HUES64 (cell line): Measurements from ENCODE around the gene SYMPK.

Source experiments
- H3K27ac ChIP-seq: 2 replicates; pipeline ENCODE4 v1.7.0; 2013; ENCODE audit warnings: low read depth, low read length, inconsistent platforms
- H3K27me3 ChIP-seq: 2 replicates; pipeline ENCODE4 v1.6.1; 2013; ENCODE audit warnings: mild to moderate bottlenecking, low read length; ENCODE audit not compliant: insufficient read depth
- H3K36me3 ChIP-seq: 2 replicates; pipeline ENCODE4 v1.6.1; 2013; ENCODE audit warnings: mild to moderate bottlenecking, low read length; ENCODE audit not compliant: insufficient read depth
- H3K4me1 ChIP-seq: 2 replicates; pipeline ENCODE4 v1.6.1; 2013; ENCODE audit warnings: mild to moderate bottlenecking, low read length, moderate library complexity; ENCODE audit not compliant: insufficient read depth
- H3K4me3 ChIP-seq: 2 replicates; pipeline ENCODE4 v1.5.1; 2013; ENCODE audit warnings: mild to moderate bottlenecking, low read length, moderate library complexity
- H3K9ac ChIP-seq: 2 replicates; pipeline ENCODE4 v1.6.1; 2013; ENCODE audit warnings: mild to moderate bottlenecking, low read depth, low read length
- H3K9me3 ChIP-seq: 2 replicates; pipeline ENCODE4 v1.6.1; 2013; ENCODE audit warnings: low read depth, low read length; ENCODE audit not compliant: insufficient read depth
- WGBS: fragments of 150-250, 120-280 bp; methylation state at CpG from one replicate; pipeline ENCODE4 v1.1.7; 2013; ENCODE audit warnings: missing lambda C conversion rate; 5-methylcytosine and 5-hydroxymethylcytosine counted together

The SYMPK gene

DNA sequence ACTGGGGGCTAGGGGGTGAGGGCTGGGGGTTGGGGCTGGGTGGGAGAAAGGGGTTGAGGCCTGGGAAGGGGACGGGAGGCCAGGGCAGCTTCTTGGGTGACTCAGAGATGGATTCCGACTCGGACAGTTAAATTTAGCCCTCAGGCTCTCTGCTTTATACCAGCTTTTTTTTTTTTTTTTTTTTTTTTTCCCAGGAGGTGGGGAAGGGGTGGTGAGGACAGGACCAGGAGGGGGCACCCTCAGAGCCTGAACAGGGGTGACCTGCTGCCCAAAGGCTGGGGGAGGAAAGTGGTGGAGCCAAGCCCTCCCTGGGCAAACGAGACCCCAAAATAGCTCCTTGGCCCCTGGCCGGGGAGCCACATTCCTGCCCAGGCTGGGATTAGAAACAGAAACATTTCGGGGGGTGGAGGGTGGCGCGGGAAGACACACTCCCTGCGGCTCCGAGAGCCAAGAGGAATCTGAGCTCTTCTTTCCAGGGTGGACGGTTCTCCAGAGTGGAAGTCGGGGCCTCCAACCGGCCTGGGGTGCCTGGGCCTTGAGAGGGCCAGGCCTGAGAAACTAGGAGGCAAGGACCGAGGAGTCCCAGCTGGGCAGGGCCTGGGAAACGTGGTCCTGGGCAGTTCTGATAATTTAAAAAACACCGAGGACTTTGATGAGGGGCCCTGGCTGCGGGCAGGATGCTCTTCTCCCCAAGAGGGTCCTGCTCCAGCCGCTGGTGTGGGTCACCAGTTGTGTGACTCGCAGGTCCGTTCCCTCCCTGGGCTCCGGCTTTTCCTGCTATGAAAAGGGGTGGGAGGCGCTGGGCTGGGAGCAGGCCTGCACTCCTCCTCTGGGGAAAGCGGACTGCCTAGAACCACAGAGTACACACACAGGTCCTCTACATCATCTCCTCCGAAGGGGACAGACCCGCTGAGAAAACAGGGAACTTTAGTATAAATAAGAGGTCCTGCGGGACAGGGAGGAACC, 79.8 kb downstream of the SYMPK start:
- Histone ChIP-seq H3K4me1 (peaks cover 17% of the 10 kb centered on the region; the same call in 1 of the 2 replicates), H3K36me3 (peaks cover 35% of the 10 kb centered on the region), H3K9me3 (no peaks in the 10 kb centered on the region), H3K4me3 (no peak overlapping the region), H3K9ac (no peak overlapping the region), H3K27ac (no peak overlapping the region; the same call in 1 of the 2 replicates), H3K27me3 (peaks cover 5% of the 10 kb centered on the region; the same call in 1 of the 2 replicates)
- 48% methylated on average over 24 of the region's 26 CpGs for WGBS

DNA sequence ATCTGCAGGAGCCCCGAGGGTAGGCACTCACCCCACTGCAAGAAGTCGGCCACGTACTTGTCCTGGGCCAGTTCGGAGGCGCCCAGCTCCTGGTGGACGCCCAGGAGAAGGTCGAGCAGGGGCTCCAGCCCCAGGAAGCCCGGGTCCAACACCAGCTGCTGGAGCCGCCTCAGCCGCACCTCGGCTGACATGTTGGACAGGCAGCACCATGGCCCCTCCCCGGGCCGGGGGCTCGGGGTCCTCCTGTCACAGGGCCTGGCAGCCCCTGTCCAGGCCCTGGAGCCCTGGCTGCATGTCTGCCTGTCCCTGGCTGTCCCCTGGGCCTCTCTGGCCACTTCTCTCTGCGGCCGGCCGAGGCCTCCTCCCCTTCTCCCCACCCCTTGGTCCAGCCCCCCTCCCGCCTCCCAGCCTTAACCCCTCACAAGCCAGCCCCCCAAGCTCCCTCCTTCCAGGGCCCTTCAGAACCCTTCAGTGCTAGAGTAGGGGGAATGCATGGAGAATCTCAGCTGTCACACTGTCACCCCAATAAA, 80.7 kb downstream of the SYMPK start, which contains the start of gene DMPK:
DMPK (minus strand) TSS at position 329 of the 530 bp plus-strand sequence; CDS start at position 191, 138 bp downstream.
- Histone ChIP-seq H3K9ac (no peak within 1 kb of the TSS), H3K4me1 (peaks cover 17% of the 10 kb centered on the region; the same call in 1 of the 2 replicates), H3K36me3 (peaks cover 37% of the 10 kb centered on the region), H3K4me3 (no peak within 1 kb of the TSS), H3K9me3 (no peaks in the 10 kb centered on the region), H3K27me3 (peaks cover 5% of the 10 kb centered on the region; the same call in 1 of the 2 replicates), H3K27ac (no peak within 1 kb of the TSS; the same call in 1 of the 2 replicates)
- WGBS, result 23% methylated on average over 17 of the region's 18 CpGs

DNA sequence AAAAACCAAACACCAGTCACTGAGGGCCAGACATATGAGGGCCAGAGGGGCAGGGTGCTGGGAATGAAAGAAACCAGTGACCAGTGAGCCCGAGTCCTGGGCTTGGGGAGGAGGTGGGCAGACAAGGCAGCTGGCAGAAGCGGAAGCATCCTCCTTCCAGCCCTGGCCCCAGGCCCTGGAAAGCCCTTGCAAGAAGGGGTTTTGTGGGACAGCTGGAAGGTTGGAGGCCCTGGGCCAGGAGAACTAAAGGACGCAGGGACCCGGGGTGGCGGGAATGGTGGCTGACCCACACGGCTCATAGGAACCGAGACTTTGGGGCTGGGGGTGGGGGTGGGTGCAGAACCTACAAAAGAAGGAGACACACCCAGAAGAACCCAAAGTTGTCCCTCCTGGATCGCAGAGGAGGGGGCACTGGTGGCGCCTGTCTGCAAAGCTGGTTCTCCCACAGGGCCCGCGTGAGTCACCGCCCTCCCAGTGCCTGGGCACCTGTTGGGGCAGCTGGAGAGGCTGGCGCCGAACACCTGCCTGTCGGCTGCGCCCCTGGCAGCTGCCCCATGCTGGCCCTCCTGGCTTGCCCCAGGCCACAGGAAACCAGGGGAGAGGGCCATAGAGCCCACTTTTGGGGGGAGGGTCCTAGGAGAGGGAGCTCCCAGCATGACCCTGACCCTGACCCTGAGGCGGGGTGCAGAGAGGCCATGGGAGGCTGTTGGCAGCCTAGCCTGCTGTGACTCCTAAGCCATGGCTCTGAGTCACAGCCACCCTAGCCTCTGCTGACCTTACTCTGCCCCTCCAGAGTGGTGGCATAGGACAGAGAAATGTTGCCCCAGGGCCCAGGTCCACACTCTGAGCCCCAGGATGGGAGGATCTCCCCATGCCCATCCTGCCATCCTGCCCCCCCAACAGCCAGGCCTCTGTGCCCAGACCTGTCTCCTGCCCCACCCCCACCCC, 81.5 kb downstream of the SYMPK start:
- no peak overlapping the region for H3K27ac ChIP-seq
- no peaks in the 10 kb centered on the region for H3K9me3 ChIP-seq
- H3K36me3 ChIP-seq, result peaks cover 37% of the 10 kb centered on the region
- no peak overlapping the region for H3K9ac ChIP-seq
- no peak overlapping the region for H3K4me3 ChIP-seq
- 66% methylated on average over 17 of the region's 17 CpGs for WGBS
- peaks cover 5% of the 10 kb centered on the region; the same call in 1 of the 2 replicates for H3K27me3 ChIP-seq
- H3K4me1 ChIP-seq, result peaks cover 17% of the 10 kb centered on the region; the same call in 1 of the 2 replicates

DNA sequence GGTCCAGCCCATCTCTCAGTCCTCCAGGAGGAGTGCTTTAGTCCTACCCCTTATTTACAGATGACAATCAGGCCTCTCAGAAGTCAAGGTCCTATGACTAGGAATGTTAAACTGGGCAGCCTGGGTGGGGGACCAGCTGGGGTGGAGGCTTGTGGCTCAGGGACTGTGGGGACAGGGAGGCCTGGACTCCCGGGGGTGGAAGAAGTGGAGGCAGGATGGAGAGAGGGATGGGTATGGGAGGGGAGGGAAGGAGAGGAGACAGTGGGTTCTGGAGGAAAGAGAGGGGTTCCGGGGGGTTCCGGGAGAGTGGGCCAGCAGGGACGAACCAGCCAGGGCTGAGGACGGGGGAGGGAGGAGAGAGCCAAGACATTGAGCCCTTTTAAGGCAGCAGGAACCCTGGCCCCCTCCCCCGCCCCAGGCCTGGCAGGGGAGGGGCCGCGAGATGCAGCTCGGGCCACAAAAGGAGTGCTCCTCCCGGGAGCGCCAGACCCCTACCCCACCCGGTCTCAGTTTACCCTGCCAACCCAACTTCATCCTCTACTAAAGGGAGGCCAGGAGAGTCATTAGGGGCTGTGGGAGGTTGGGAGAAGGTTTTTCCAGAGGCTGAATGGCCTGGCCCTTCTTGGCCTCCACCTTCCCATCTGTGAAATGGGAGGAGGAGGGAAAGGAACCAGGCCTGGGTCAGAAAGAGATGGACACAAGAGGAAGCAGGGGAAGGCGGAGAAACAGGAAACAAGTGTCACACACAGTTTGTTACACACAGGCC, 82.3 kb downstream of the SYMPK start:
- Histone ChIP-seq H3K27me3 (peaks cover 5% of the 10 kb centered on the region; the same call in 1 of the 2 replicates), H3K9me3 (no peaks in the 10 kb centered on the region), H3K9ac (no peak overlapping the region), H3K4me1 (peaks cover 17% of the 10 kb centered on the region; the same call in 1 of the 2 replicates), H3K4me3 (no peak overlapping the region), H3K36me3 (peaks cover 31% of the 10 kb centered on the region), H3K27ac (no peak overlapping the region)
- 30% methylated on average over 12 of the region's 13 CpGs for WGBS

DNA sequence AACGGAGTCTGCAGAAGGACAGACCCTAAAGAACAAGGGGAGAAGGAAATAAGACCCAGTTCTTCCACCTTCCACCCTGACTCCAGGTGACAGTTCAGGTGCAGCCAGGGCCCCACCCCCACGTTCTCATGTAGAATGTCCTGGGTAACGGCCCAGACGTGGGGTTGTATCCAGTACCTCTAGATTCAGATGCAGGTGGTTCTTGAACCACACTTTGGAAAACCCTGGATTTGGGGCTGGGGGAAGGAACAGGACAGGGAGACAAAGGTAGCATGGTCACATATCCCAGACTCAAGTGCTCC, 82.8 kb downstream of the SYMPK start:
- peaks cover 26% of the 10 kb centered on the region for H3K36me3 ChIP-seq
- no peaks in the 10 kb centered on the region for H3K9me3 ChIP-seq
- H3K4me3 ChIP-seq, result peak overlapping the region; percentile 55
- no peak overlapping the region for H3K27ac ChIP-seq
- 0 out of 2 replicates have a peak overlapping the region, but pooled peaks have one; percentile 12 for H3K9ac ChIP-seq
- 50% methylated on average over 4 of the region's 4 CpGs for WGBS
- H3K4me1 ChIP-seq, result peaks cover 17% of the 10 kb centered on the region; the same call in 1 of the 2 replicates
- peaks cover 5% of the 10 kb centered on the region; the same call in 1 of the 2 replicates for H3K27me3 ChIP-seq

DNA sequence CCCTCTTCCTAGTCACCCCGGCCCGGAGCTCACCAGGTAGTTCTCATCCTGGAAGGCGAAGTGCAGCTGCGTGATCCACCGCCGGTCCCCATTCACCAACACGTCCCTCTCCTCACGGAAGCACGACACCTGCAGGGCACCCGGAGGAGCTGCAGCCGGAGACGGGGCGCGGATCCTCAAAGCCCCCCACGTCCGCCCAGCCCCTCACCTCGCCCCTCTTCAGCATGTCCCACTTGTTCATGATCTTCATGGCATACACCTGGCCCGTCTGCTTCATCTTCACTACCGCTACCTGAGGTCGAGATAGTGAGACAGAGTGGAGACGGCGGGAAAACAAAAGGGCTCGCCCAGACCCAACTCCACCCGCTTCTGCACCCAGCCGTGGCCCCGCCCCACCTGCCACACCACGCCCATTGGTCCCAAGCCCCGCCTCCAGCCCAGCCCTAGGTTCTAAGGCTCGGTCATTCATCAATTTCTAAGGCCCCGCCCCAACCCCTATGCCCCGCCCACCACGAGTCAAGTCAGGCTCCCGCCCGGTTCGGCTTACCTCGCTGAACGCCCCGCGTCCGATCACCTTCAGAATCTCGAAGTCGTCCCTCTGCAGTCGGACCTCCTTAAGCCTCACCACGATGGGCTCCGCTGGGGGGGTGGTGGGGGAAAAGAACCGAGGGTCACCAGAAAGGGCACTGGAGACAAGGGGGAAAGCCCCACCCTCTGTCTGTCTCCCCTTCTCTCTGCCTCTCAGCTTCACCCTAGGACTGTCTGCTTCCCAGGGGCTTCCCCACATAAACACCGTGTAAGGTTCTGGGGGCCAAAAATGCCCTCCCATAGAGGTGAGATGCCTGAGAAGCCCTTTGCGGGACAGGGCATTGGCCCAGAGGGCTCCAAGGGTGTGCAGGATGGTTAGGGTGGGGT, 83.5 kb downstream of the SYMPK start:
- WGBS, result 2% methylated on average over 48 of the region's 48 CpGs
- no peaks in the 10 kb centered on the region for H3K9me3 ChIP-seq
- peaks cover 5% of the 10 kb centered on the region; the same call in 1 of the 2 replicates for H3K27me3 ChIP-seq
- H3K36me3 ChIP-seq, result peaks cover 21% of the 10 kb centered on the region
- 0 out of 2 replicates have a peak overlapping the region, but pooled peaks have one; percentile 12 for H3K9ac ChIP-seq
- H3K4me1 ChIP-seq, result peaks cover 17% of the 10 kb centered on the region; the same call in 1 of the 2 replicates
- H3K4me3 ChIP-seq, result peak overlapping the region; percentile 55
- no peak overlapping the region for H3K27ac ChIP-seq

DNA sequence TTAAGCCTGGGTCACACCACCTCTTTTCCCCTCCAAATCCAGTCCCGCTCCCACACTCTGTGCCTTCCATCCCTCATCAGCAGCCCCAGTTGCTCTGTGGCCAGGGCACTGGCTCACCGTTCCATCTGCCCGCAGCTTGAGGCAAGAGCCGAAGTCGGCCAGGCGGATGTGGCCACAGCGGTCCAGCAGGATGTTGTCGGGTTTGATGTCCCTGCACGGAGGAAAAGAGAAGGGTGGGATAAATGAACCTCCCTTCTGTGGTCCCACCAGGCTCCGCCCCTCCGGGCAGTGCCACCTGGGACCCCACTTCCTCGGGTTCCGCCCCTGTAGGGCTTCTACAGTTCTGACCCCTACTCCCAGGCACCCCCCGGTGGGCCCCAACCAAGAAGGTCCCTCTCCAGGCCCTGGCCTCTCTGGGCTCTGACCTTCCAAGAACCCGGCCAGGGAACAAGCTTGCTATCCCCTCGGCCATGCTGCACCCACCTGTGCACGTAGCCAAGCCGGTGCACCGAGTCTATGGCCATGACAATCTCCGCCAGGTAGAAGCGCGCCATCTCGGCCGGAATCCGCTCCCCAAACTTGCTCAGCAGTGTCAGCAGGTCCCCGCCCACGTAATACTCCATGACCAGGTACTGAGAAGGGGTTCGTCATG, 84.8 kb downstream of the SYMPK start:
- no peak overlapping the region for H3K4me3 ChIP-seq
- H3K9ac ChIP-seq, result no peak overlapping the region
- peaks cover 5% of the 10 kb centered on the region; the same call in 1 of the 2 replicates for H3K27me3 ChIP-seq
- peaks cover 13% of the 10 kb centered on the region; the same call in 1 of the 2 replicates for H3K4me1 ChIP-seq
- whole genome bisulfite sequencing, result 93% methylated on average over 28 of the region's 28 CpGs
- no peaks in the 10 kb centered on the region for H3K9me3 ChIP-seq
- H3K36me3 ChIP-seq, result peaks cover 20% of the 10 kb centered on the region
- no peak overlapping the region for H3K27ac ChIP-seq

DNA sequence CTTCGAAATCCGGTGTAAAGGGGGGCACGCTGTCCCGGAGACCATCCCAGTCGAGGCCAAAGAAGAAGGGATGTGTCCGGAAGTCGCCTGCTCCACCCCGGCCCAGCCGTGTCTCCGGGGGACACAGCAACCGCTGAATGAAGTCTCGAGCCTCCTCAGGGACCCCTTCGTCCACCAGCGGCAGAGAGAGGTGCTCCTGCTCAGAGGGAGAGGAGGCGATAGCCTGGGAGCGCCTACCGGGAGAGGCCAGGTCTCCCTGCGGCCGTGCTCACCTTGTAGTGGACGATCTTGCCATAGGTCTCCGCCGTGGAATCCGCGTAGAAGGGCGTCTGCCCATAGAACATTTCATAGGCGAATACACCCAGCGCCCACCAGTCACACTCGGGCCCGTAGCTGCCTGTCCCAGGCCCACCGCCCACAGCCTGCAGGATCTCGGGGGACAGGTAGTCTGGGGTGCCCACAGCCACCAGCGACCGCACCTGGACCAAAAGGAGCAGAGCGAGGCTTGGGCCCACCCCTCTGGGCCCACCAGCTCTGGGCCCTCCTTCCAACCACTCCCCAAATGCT, 85.5 kb downstream of the SYMPK start:
- 96% methylated on average over 34 of the region's 34 CpGs for WGBS
- H3K4me3 ChIP-seq, result no peak overlapping the region
- H3K4me1 ChIP-seq, result peaks cover 13% of the 10 kb centered on the region; the same call in 1 of the 2 replicates
- H3K9me3 ChIP-seq, result no peaks in the 10 kb centered on the region
- H3K27ac ChIP-seq, result no peak overlapping the region
- H3K27me3 ChIP-seq, result peaks cover 5% of the 10 kb centered on the region; the same call in 1 of the 2 replicates
- H3K36me3 ChIP-seq, result peaks cover 20% of the 10 kb centered on the region
- no peak overlapping the region for H3K9ac ChIP-seq

DNA sequence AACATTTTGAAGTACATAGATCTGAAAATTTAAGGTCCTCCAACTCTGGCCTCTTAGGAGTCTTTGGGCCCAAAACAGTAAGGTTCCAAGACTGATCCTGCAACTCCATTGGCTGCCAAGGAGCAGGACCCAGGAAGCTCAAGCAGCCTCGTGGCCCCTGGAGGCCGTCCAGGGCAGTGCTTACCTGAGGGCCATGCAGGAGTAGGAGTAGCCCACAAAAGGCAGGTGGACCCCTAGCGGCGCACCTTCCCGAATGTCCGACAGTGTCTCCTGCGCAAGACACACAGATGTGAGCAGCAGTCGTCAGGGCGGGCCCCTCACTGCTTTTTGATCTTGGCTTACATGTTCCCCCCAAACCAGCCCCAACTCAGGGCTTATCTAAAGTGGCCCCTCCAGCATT, 88.2 kb downstream of the SYMPK start:
- 76% methylated on average over 9 of the region's 9 CpGs for WGBS

More for the DNA sequence above, 88.2 kb downstream of the SYMPK start:
- peaks cover 4% of the 10 kb centered on the region; the same call in 1 of the 2 replicates for H3K4me1 ChIP-seq
- H3K9ac ChIP-seq, result no peak overlapping the region
- no peak overlapping the region for H3K4me3 ChIP-seq
- H3K27me3 ChIP-seq, result 0 out of 2 replicates have a peak, but pooled peaks cover under 1% of the 10 kb centered on the region
- no peak overlapping the region for H3K27ac ChIP-seq
- H3K9me3 ChIP-seq, result no peaks in the 10 kb centered on the region
- H3K36me3 ChIP-seq, result peaks cover 20% of the 10 kb centered on the region
